Endothelial cell of umbilical vein (primary cell): Measurements from ENCODE around the gene HELQ.

Experiments used
- CTCF ChIP-seq, 2 donors: IDR thresholded peaks; 1 replicate in 1 of 2; 2 replicates in 1 of 2; pipeline ENCODE4 v1.5.1; 2011; ENCODE audit warnings: low read length in 2 of 2, mild to moderate bottlenecking in 2 of 2, moderate library complexity in 2 of 2, control low read depth in 1 of 2, inconsistent platforms in 1 of 2, low read depth in 1 of 2; ENCODE audit not compliant: insufficient read depth in 1 of 2; ENCODE audit errors: extremely low read depth in 1 of 2
- EZH2 ChIP-seq: IDR thresholded peaks from 2 replicates; pipeline ENCODE4 v1.6.1; 2012; ENCODE audit warnings: borderline replicate concordance, low read depth, mild to moderate bottlenecking, moderate library complexity, low read length, inconsistent platforms; ENCODE audit not compliant: severe bottlenecking
- FOS ChIP-seq: IDR thresholded peaks from 2 replicates; pipeline ENCODE4 v1.6.1; 2011; ENCODE audit warnings: mild to moderate bottlenecking, low read length, moderate library complexity, borderline replicate concordance; ENCODE audit not compliant: insufficient read depth
- GATA2 ChIP-seq: IDR thresholded peaks from 2 replicates; pipeline ENCODE4 v1.7.0; 2011; ENCODE audit warnings: low read depth, mild to moderate bottlenecking, moderate library complexity, mixed read lengths, low read length; ENCODE audit not compliant: insufficient read length, insufficient read depth
- JUN ChIP-seq: IDR thresholded peaks from 2 replicates; pipeline ENCODE4 v1.6.1; 2011; ENCODE audit warnings: borderline replicate concordance, low read depth; ENCODE audit not compliant: insufficient read length, insufficient read depth
- MAX ChIP-seq: IDR thresholded peaks from 2 replicates; pipeline ENCODE4 v1.6.1; 2011; ENCODE audit not compliant: insufficient read depth, insufficient read length
- MYC ChIP-seq: IDR thresholded peaks from one replicate; pipeline ENCODE4 v1.6.1; 2011; ENCODE audit warnings: mild to moderate bottlenecking, low read depth, low read length
- POLR2A ChIP-seq: IDR thresholded peaks from 2 replicates; pipeline ENCODE4 v1.6.1; 2012; ENCODE audit warnings: low read depth, mild to moderate bottlenecking, control low read depth, low read length
- POLR2AphosphoS5 ChIP-seq: IDR thresholded peaks from 2 replicates; pipeline ENCODE4 v1.6.1; 2012; ENCODE audit warnings: low read depth, mild to moderate bottlenecking, control low read depth, low read length, moderate library complexity; ENCODE audit not compliant: insufficient read depth

- TF ChIP-seq MAX (no peak), POLR2AphosphoS5 (no peak), CTCF (IDR thresholded peaks at IDR 0.05; ENCODE audit: extremely low read depth in 1 of 2, insufficient read depth in 1 of 2, low read depth in 1 of 2, low read length in 2 of 2) (no peak), JUN (no peak), POLR2A (no peak), GATA2 (no peak), EZH2 (no peak), MYC (no peak), FOS (no peak)
These were observed 17.8 kb upstream of the HELQ start for GRCh38 chr4:83473423-83473822.
